ENCODE measurements around the gene WNT11. TPM values are rescaled to one million over a fixed set of nuclear protein-coding genes. Genes with fewer than 3 reads are reported as not detected.
A peak's percentile ranks its signal among the peaks of the same experiment; 100 is the strongest.

Gene WNT11
- total RNA-seq, 1 donor from 2014 or later = 4.1 TPM

DNA sequence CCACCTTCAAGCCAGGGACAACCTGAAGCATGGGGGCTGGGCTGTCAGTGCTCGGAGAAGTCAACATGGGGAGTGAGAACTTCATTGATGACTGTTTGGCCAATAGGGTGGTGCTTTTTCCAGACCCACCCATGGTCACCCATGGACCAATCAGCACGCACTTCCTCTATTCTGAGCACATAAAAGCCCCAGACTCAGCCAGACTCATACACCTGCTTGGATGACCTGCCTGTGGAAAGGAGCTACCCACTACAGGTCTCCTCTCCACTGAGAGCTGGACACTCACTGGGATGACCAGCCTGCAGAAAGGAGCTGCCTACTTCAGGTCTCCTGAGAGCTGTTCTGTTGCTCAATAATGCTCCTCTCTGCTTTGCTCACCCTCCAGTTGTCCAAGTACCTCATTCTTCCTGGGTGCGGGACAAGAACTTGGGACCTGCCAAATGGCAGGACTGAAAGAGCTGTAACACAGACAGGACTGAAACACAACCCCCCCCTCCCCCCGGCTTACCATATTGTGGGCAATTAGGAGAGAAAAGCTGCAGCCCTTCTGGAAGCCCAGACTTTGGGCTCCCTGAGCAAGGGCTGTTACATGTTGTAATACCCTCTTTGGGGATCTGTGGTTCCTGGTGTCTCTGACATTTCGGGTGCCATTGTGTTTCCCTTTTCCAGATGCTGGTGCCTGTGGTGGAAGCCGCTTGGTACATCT is 44.4 kb upstream of the WNT11 start:
- Mint-ChIP-seq H3K27me3 (ENCODE audit: unreplicated experiment) (peaks cover 31% of the 10 kb centered on the region), H3K36me3 (ENCODE audit: unreplicated experiment) (no peaks in the 10 kb centered on the region), H3K4me1 (ENCODE audit: unreplicated experiment) (no peaks in the 10 kb centered on the region), H3K27ac (ENCODE audit: unreplicated experiment) (no peak overlapping the region), H3K4me3 (ENCODE audit: unreplicated experiment) (no peak overlapping the region), H3K9me3 (ENCODE audit: unreplicated experiment) (no peaks in the 10 kb centered on the region)
- TF ChIP-seq, protein P1, sequence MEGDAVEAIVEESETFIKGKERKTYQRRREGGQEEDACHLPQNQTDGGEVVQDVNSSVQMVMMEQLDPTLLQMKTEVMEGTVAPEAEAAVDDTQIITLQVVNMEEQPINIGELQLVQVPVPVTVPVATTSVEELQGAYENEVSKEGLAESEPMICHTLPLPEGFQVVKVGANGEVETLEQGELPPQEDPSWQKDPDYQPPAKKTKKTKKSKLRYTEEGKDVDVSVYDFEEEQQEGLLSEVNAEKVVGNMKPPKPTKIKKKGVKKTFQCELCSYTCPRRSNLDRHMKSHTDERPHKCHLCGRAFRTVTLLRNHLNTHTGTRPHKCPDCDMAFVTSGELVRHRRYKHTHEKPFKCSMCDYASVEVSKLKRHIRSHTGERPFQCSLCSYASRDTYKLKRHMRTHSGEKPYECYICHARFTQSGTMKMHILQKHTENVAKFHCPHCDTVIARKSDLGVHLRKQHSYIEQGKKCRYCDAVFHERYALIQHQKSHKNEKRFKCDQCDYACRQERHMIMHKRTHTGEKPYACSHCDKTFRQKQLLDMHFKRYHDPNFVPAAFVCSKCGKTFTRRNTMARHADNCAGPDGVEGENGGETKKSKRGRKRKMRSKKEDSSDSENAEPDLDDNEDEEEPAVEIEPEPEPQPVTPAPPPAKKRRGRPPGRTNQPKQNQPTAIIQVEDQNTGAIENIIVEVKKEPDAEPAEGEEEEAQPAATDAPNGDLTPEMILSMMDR (IDR thresholded peaks at IDR 0.05) = no peak
- no peak for DNase-seq (ENCODE audit: extremely low spot score, unreplicated experiment)

DNA sequence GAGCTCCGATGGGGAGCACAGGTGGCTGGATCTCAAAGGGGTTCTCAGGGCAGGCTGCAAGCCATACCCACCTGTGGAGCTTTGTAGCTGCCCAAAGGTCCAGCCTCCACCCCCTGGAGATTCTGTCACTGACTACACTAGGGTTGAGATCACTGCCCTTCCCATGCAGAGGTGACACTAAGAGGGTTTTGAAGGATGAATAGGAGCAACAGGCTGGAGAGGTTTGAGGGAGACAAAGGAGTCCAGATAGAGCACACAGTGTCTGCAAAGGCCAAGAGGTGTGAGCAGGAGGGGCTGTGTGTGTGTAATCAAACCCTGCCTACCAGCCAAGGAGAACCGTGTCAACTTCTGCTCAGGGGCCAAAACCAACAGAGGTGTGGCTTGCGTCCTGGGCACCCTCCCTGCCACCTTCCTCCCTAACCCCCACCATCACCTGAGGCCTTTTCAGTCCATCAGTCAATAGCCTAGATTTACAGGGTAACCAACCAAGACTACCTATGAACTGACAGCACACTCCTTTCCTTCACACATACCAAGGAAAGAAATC is 43.0 kb upstream of the WNT11 start:
- peaks cover 43% of the 10 kb centered on the region for H3K27me3 Mint-ChIP-seq (ENCODE audit: unreplicated experiment)
- no peaks in the 10 kb centered on the region for H3K9me3 Mint-ChIP-seq (ENCODE audit: unreplicated experiment)
- TF ChIP-seq, protein P1 (IDR thresholded peaks at IDR 0.05) = no peak
- DNase-seq (ENCODE audit: extremely low spot score, unreplicated experiment) = no peak
- no peaks in the 10 kb centered on the region for H3K36me3 Mint-ChIP-seq (ENCODE audit: unreplicated experiment)
- no peaks in the 10 kb centered on the region for H3K4me1 Mint-ChIP-seq (ENCODE audit: unreplicated experiment)
- no peak overlapping the region for H3K27ac Mint-ChIP-seq (ENCODE audit: unreplicated experiment)
- no peak overlapping the region for H3K4me3 Mint-ChIP-seq (ENCODE audit: unreplicated experiment)

DNA sequence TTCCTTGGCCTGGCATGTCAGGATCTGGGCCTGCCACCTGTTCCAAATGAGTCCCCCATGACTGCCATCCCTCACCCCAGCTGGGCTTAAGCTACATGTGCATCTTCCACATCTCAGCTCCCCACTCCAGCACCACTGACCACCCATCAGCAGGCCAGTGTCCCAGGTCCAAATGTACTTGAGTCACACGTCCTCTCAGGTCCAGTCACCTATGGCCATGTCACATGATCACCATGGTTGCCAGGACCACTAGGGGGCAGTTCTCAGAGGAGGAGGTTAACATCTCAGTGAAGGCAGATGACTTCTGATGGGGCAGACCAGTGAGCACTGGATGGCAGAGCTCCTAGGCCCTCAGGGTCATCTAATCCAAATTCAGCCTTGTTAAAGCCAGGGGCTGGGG is 41.9 kb upstream of the WNT11 start:
- Mint-ChIP-seq H3K9me3 (ENCODE audit: unreplicated experiment) (no peaks in the 10 kb centered on the region), H3K27ac (ENCODE audit: unreplicated experiment) (no peak overlapping the region), H3K27me3 (ENCODE audit: unreplicated experiment) (peaks cover 46% of the 10 kb centered on the region), H3K4me3 (ENCODE audit: unreplicated experiment) (no peak overlapping the region), H3K4me1 (ENCODE audit: unreplicated experiment) (no peaks in the 10 kb centered on the region), H3K36me3 (ENCODE audit: unreplicated experiment) (no peaks in the 10 kb centered on the region)
- TF ChIP-seq, protein P1 (IDR thresholded peaks at IDR 0.05) = peak; percentile 25
- DNase-seq (ENCODE audit: extremely low spot score, unreplicated experiment) = no peak

DNA sequence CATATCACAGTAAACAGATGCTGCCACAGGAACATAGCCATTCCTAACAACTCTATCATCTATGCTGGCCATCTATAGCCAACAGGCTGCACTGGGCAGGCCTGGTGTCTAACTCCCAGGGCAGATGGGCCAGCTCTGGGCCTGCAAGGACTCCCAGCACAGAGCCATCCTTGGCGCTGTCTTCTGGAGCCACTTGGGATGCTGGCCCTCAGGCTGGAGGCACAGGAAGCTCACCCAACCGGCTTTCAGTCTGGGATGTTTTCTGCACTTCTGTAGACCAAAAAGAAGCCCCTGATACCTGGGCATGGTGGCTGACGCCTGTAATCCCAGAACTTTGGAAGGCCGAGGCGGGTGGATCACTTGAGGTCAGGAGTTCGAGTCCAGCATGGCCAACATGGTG is 40.8 kb upstream of the WNT11 start:
- H3K4me1 Mint-ChIP-seq (ENCODE audit: unreplicated experiment) = no peaks in the 10 kb centered on the region
- H3K36me3 Mint-ChIP-seq (ENCODE audit: unreplicated experiment) = no peaks in the 10 kb centered on the region
- TF ChIP-seq, protein P1 (IDR thresholded peaks at IDR 0.05) = no peak
- H3K4me3 Mint-ChIP-seq (ENCODE audit: unreplicated experiment) = no peak overlapping the region
- no peaks in the 10 kb centered on the region for H3K9me3 Mint-ChIP-seq (ENCODE audit: unreplicated experiment)
- H3K27me3 Mint-ChIP-seq (ENCODE audit: unreplicated experiment) = peaks cover 39% of the 10 kb centered on the region
- no peak overlapping the region for H3K27ac Mint-ChIP-seq (ENCODE audit: unreplicated experiment)
- no peak for DNase-seq (ENCODE audit: extremely low spot score, unreplicated experiment)

DNA sequence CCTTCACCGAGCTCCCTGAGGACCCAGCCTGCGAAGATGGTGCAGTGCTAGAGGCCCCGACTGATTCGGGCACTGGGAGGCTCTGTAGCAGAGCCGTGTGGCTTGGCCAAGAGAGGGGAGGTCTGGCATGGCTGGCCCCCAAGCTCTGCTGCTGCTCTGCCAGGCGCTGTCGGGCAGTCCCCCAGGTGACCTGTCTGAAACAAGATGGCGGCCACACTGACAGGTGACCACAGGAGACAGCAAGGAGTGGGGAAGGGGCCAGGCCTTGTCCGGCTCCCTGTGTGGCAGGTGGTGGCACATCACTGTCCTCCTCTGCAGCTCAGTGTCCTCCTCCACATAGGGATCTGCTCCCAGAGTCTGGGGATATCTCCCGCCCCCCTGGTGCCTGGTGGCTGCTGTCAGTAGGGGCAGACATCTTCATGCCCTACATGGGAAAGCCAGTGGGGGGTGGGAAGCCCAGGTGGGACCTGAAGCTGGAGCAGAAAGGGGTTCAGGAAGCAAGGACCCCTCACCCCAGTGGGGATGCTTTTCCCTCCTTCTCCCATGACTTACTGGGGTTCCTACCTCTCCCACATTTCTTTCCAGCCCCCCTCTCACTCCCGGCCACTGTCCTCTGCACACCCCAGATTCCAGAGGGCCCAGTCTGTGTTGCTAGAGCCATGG is 40.1 kb upstream of the WNT11 start:
- no peak for DNase-seq (ENCODE audit: extremely low spot score, unreplicated experiment)
- H3K36me3 Mint-ChIP-seq (ENCODE audit: unreplicated experiment) = no peaks in the 10 kb centered on the region
- TF ChIP-seq, protein P1 (IDR thresholded peaks at IDR 0.05) = no peak
- no peak overlapping the region for H3K4me3 Mint-ChIP-seq (ENCODE audit: unreplicated experiment)
- no peak overlapping the region for H3K27ac Mint-ChIP-seq (ENCODE audit: unreplicated experiment)
- peaks cover 32% of the 10 kb centered on the region for H3K27me3 Mint-ChIP-seq (ENCODE audit: unreplicated experiment)
- H3K9me3 Mint-ChIP-seq (ENCODE audit: unreplicated experiment) = no peaks in the 10 kb centered on the region
- no peaks in the 10 kb centered on the region for H3K4me1 Mint-ChIP-seq (ENCODE audit: unreplicated experiment)
